ENCODE data around the gene FADS3. TPM values are rescaled to one million over a fixed set of nuclear protein-coding genes. Genes with fewer than 3 reads are reported as not detected.

The FADS3 gene
- total and polyA plus RNA-seq, 2 of the 4 experiments (the other 2 are of a cell fraction): 54.5 to 110 TPM

GRCh38 chr11:61907871-61908729 lies 16.8 kb upstream of the FADS3 start (continued):
- no peak for TF ChIP-seq BHLHE40 (IDR thresholded peaks at IDR 0.05; ENCODE audit: low read depth, low read length)

GRCh38 chr11:61907282-61907681 lies 15.9 kb upstream of the FADS3 start:
- in situ Hi-C loops (cut with MboI; ENCODE audit: low sequenced_read_pairs): no loop called here
- DNase-seq (no peak), ATAC-seq (ENCODE audit: low read depth) (no peak)
- H2BK5ac ChIP-seq (ENCODE audit: low read depth, low read length, poor library complexity, severe bottlenecking): no peak overlapping the region
- H2AK9ac ChIP-seq (replicated peaks; ENCODE audit: low read depth, low read length, poor library complexity): no peak overlapping the region
- H2BK120ac ChIP-seq (ENCODE audit: low read depth, low read length): no peak overlapping the region
- H4K91ac ChIP-seq (ENCODE audit: insufficient read depth, low read depth, low read length): no peak overlapping the region
- no peak overlapping the region for H4K8ac ChIP-seq (ENCODE audit: low read depth in 2 of 2, low read length in 2 of 2)
- H3K27ac ChIP-seq (ENCODE audit: insufficient read depth, low read length): no peak overlapping the region
- no peaks in the 10 kb centered on the region for H3K4me1 ChIP-seq (ENCODE audit: control insufficient read depth, insufficient read depth, low read length)
- H2AFZ ChIP-seq (replicated peaks; ENCODE audit: low read length, poor library complexity): no peak overlapping the region
- dilution Hi-C loops (cut with HindIII; ENCODE audit: low sequenced_read_pairs, unreplicated experiment): no loop called here
- H4K20me1 ChIP-seq (ENCODE audit: insufficient read depth, low read length): 0 out of 2 replicates have a peak, but pooled peaks cover 3% of the 10 kb centered on the region
- POLR2A ChIA-PET (ENCODE audit: unreplicated experiment): no interaction called here
- no peak overlapping the region for H3K9ac ChIP-seq (ENCODE audit: low read depth, low read length)
- no peak overlapping the region for H3K56ac ChIP-seq (ENCODE audit: extremely low read depth, insufficient read depth, low read length)
- H3K4me3 ChIP-seq (ENCODE audit: insufficient read depth, low read depth, low read length): no peak overlapping the region
- H3K18ac ChIP-seq (ENCODE audit: low read depth, low read length): no peak overlapping the region
- no peaks in the 10 kb centered on the region for H3K9me1 ChIP-seq (ENCODE audit: insufficient read depth, low read length)
- H2AK5ac ChIP-seq (ENCODE audit: low read depth, low read length): no peak overlapping the region
- no peaks in the 10 kb centered on the region for H3K9me3 ChIP-seq (ENCODE audit: control insufficient read depth, insufficient read depth, low read length)
- H4K5ac ChIP-seq (ENCODE audit: low read depth, low read length): no peak overlapping the region
- 87% methylated on average over 15 of the region's 19 CpGs; no CpG with 5 or more reads in 1 of the 2 experiments for WGBS, 2 experiments (ENCODE audit: extremely low coverage in 2 of 2, insufficient read length in 1 of 2)
- intact Hi-C loops (cut with micrococcal nuclease): no loop called here
- H3K36me3 ChIP-seq (ENCODE audit: control insufficient read depth, insufficient read depth, low read length): peaks cover 1% of the 10 kb centered on the region; the same call in 1 of the 2 replicates
- H3K4ac ChIP-seq (ENCODE audit: low read depth, low read length): no peak overlapping the region
- BruUV-seq (replicated peaks): no TSS peak
- no peak overlapping the region for H3K4me2 ChIP-seq (ENCODE audit: low read depth, low read length)
- H3K27me3 ChIP-seq (ENCODE audit: control insufficient read depth, insufficient read depth, low read length): no peaks in the 10 kb centered on the region
- no peak overlapping the region for H3K23ac ChIP-seq (ENCODE audit: low read depth, low read length)
- H3K14ac ChIP-seq (replicated peaks; ENCODE audit: low read depth, low read length): no peak overlapping the region
- H2BK15ac ChIP-seq (ENCODE audit: low read depth, low read length): no peak overlapping the region
- H3K79me1 ChIP-seq (ENCODE audit: low read depth in 1 of 2, low read length in 2 of 2): no peaks in the 10 kb centered on the region
- H2BK20ac ChIP-seq (ENCODE audit: low read depth, low read length): no peak overlapping the region
- CTCF ChIA-PET: interaction anchor here (1.0 to 1.7 kb wide), 2 partner anchors 9 to 174 kb away, joined by 4 to 8 read pairs; no protein-coding TSS in a partner anchor
- TF ChIP-seq ELK1 (IDR thresholded peaks at IDR 0.05; ENCODE audit: borderline replicate concordance, low read depth, low read length) (no peak), CTCF (conservative IDR thresholded peaks at IDR 0.05; ENCODE audit: low read depth, low read length) (no peak), RAD21 (IDR thresholded peaks at IDR 0.05; ENCODE audit: low read length) (no peak), CEBPB (IDR thresholded peaks at IDR 0.05; ENCODE audit: low read depth, low read length) (no peak), MAZ (IDR thresholded peaks at IDR 0.05; ENCODE audit: borderline replicate concordance, low read depth, low read length) (no peak), CHD1 (IDR thresholded peaks at IDR 0.05; ENCODE audit: low read depth, low read length) (no peak), RFX5 (IDR thresholded peaks at IDR 0.05; ENCODE audit: low read depth, low read length) (no peak), POLR2A (IDR thresholded peaks at IDR 0.05; ENCODE audit: low read depth, low read length) (no peak), BHLHE40 (IDR thresholded peaks at IDR 0.05; ENCODE audit: low read depth, low read length) (no peak), NFE2L2 (IDR thresholded peaks at IDR 0.05; ENCODE audit: low read depth, low read length) (no peak), MXI1 (IDR thresholded peaks at IDR 0.05; ENCODE audit: borderline replicate concordance, low read depth, low read length) (no peak), USF2 (IDR thresholded peaks at IDR 0.05; ENCODE audit: low read depth, low read length) (no peak)
